Liver (tissue), 9 donors: ENCODE measurements around the gene CDC42BPB. TPM values are rescaled to one million over a fixed set of nuclear protein-coding genes. Genes with fewer than 3 reads are reported as not detected.

Source experiments
- DNase-seq: peaks from one replicate; pipeline ENCODE4 v3.0.0-alpha.2; 2017; ENCODE audit warnings: low spot score
- H3K27ac ChIP-seq, 2 donors: one replicate each; pipeline ENCODE4 v1.7.0; 2013; ENCODE audit warnings: inconsistent platforms in 2 of 2, low read length in 2 of 2, control low read depth in 1 of 2, low read depth in 1 of 2, mild to moderate bottlenecking in 1 of 2
- H3K27me3 ChIP-seq, 4 donors: one replicate each; pipeline versions ENCODE4 v1.6.1 to v1.7.0; 2013; ENCODE audit warnings: low read length in 3 of 4, inconsistent platforms in 1 of 4, mild to moderate bottlenecking in 1 of 4, moderate library complexity in 1 of 4; ENCODE audit not compliant: control insufficient read depth in 4 of 4, insufficient read depth in 4 of 4
- H3K36me3 ChIP-seq, 4 donors: one replicate each; pipeline versions ENCODE4 v1.6.1 to v1.7.0; 2013; ENCODE audit warnings: low read length in 3 of 4, mild to moderate bottlenecking in 3 of 4, low read depth in 1 of 4, moderate library complexity in 1 of 4; ENCODE audit not compliant: control insufficient read depth in 4 of 4, insufficient read depth in 3 of 4
- H3K4me1 ChIP-seq, 4 donors: one replicate each; pipeline versions ENCODE4 v1.6.1 to v1.7.0; 2013; ENCODE audit warnings: low read length in 3 of 4, mild to moderate bottlenecking in 3 of 4, moderate library complexity in 1 of 4; ENCODE audit not compliant: control insufficient read depth in 4 of 4, insufficient read depth in 4 of 4
- H3K4me3 ChIP-seq, 3 donors: one replicate each; pipeline versions ENCODE4 v1.6.1 to v1.7.0; 2013; ENCODE audit warnings: low read length in 3 of 3, control low read depth in 1 of 3, low read depth in 1 of 3, mild to moderate bottlenecking in 1 of 3
- H3K9ac ChIP-seq, 2 donors: one replicate each; pipeline ENCODE4 v1.7.0; 2013; ENCODE audit warnings: low read length in 2 of 2, mild to moderate bottlenecking in 2 of 2, moderate library complexity in 2 of 2, control low read depth in 1 of 2, low read depth in 1 of 2
- H3K9me3 ChIP-seq, 4 donors: one replicate each; pipeline versions ENCODE4 v1.6.1 to v1.7.0; 2013; ENCODE audit warnings: low read length in 3 of 4; ENCODE audit not compliant: control insufficient read depth in 4 of 4
- ATF3 ChIP-seq: IDR thresholded peaks from 2 replicates; pipeline ENCODE4 v1.6.1; 2016; ENCODE audit warnings: antibody characterized with exemption
- FOXA1 ChIP-seq: IDR thresholded peaks from 2 replicates; pipeline ENCODE4 v1.6.1; 2016; ENCODE audit warnings: antibody characterized with exemption
- GABPA ChIP-seq, 2 donors: IDR thresholded peaks in 1 of 2; conservative IDR thresholded peaks in 1 of 2; 2 replicates each; pipeline ENCODE4 v1.6.1; 2016; ENCODE audit warnings: antibody characterized with exemption in 2 of 2, mild to moderate bottlenecking in 1 of 2, moderate library complexity in 1 of 2
- HNF4A ChIP-seq, 2 donors: conservative IDR thresholded peaks; 2 replicates each; pipeline ENCODE4 v1.6.1; 2016; ENCODE audit warnings: antibody characterized with exemption in 2 of 2, mild to moderate bottlenecking in 2 of 2
- HNF4G ChIP-seq: IDR thresholded peaks from 2 replicates; pipeline ENCODE4 v1.6.1; 2016; ENCODE audit warnings: antibody characterized with exemption
- JUND ChIP-seq, 2 donors: IDR thresholded peaks; 2 replicates each; pipeline ENCODE4 v1.6.1; 2016; ENCODE audit warnings: antibody characterized with exemption in 2 of 2
- NR2F2 ChIP-seq: IDR thresholded peaks from 2 replicates; pipeline ENCODE4 v1.6.1; 2016; ENCODE audit warnings: antibody characterized with exemption
- RAD21 ChIP-seq, 2 donors: IDR thresholded peaks; 2 replicates each; pipeline ENCODE4 v1.6.1; 2016; ENCODE audit warnings: antibody characterized with exemption in 2 of 2, mild to moderate bottlenecking in 2 of 2
- REST ChIP-seq: IDR thresholded peaks from 2 replicates; pipeline ENCODE4 v1.6.1; 2016; ENCODE audit warnings: antibody characterized with exemption, mild to moderate bottlenecking
- RXRA ChIP-seq, 2 donors: IDR thresholded peaks; 2 replicates each; pipeline ENCODE4 v1.6.1; 2017 to 2018; ENCODE audit warnings: antibody characterized with exemption in 2 of 2, mild to moderate bottlenecking in 1 of 2
- ZBTB33 ChIP-seq: IDR thresholded peaks from 2 replicates; pipeline ENCODE4 v1.6.1; 2016; ENCODE audit warnings: antibody characterized with exemption
- WGBS: extraction: QIAGEN DNeasy Blood & Tissue Kit; methylation state at CpG from one replicate; pipeline ENCODE4 v1.1.7; 2013; 5-methylcytosine and 5-hydroxymethylcytosine counted together
- polyA plus RNA-seq, 2 donors: library from polyadenylated mRNA; stranded (reverse) in 1 of 2; unstranded in 1 of 2; fragments of 200-250 nt in 1 of 2; fragments of >200 nt in 1 of 2; fragmentation: Nextera tagmentation in 1 of 2; extraction: Ambion mirVana in 1 of 2; gene quantifications; one replicate each; pipeline versions ENCODE4 v1.2.1 to v1.2.3, GENCODE V29; 2013 to 2015
- total RNA-seq, 2 donors: library from RNA; depleted of rRNA; stranded (reverse); fragments of >200 nt; gene quantifications; one replicate each; pipeline ENCODE4 v1.2.3, GENCODE V29; 2014
- donor health status: healthy.
- donor health status: healthy.
- donor health status: healthy.
- donor health status: healthy.
- donor health status: healthy.

CDC42BPB gene
- total and polyA plus RNA-seq, 4 donors, result 4.1 to 78.7 (median 29.7) TPM

GRCh38 chr14:103088921-103089320 lies 31.6 kb upstream of the CDC42BPB start (continued):
- no peak for TF ChIP-seq ZBTB33
- TF ChIP-seq RAD21 (IDR thresholded peaks at IDR 0.05), result no peak
- TF ChIP-seq GABPA (IDR thresholded peaks at IDR 0.05 in 1 of 2, conservative IDR thresholded peaks at IDR 0.05 in 1 of 2), result no peak

- H3K36me3 ChIP-seq, result no peaks in the 10 kb centered on the region
- 80% methylated on average over 13 of the region's 13 CpGs for WGBS
- no peak overlapping the region for H3K9ac ChIP-seq
- H3K4me3 ChIP-seq, result no peak overlapping the region
- peaks cover 5 to 18% (median 10%) of the 10 kb centered on the region in 4 donors for H3K4me1 ChIP-seq
- no peaks in the 10 kb centered on the region for H3K9me3 ChIP-seq
- H3K27ac ChIP-seq, result no peak overlapping the region
- DNase-seq, result no peak
- TF ChIP-seq ZBTB33 (no peak), JUND (IDR thresholded peaks at IDR 0.05) (no peak), HNF4G (no peak)
- H3K27me3 ChIP-seq, result no peaks in the 10 kb centered on the region
Observed at GRCh38 chr14:103087343-103087835, 30.0 kb upstream of the CDC42BPB start.

- no peaks in the 10 kb centered on the region for H3K27me3 ChIP-seq
- no peak overlapping the region for H3K9ac ChIP-seq
- H3K4me1 ChIP-seq, result peaks cover 4 to 15% (median 9%) of the 10 kb centered on the region in 4 donors
- DNase-seq, result no peak
- no peak overlapping the region for H3K4me3 ChIP-seq
- no peaks in the 10 kb centered on the region for H3K36me3 ChIP-seq
- TF ChIP-seq ATF3 (no peak), REST (no peak), HNF4G (no peak), GABPA (IDR thresholded peaks at IDR 0.05 in 1 of 2, conservative IDR thresholded peaks at IDR 0.05 in 1 of 2) (no peak), HNF4A (conservative IDR thresholded peaks at IDR 0.05) (no peak), JUND (IDR thresholded peaks at IDR 0.05) (no peak), ZBTB33 (no peak), RXRA (IDR thresholded peaks at IDR 0.05) (no peak), FOXA1 (no peak), NR2F2 (no peak)
- H3K9me3 ChIP-seq, result no peaks in the 10 kb centered on the region
- WGBS, result 84% methylated on average over 8 of the region's 8 CpGs
- no peak overlapping the region for H3K27ac ChIP-seq
Observed at GRCh38 chr14:103086771-103087342, 29.5 kb upstream of the CDC42BPB start.
